Measurements from ENCODE around the gene SLC9B1. TPM values are rescaled to one million over a fixed set of nuclear protein-coding genes. Genes with fewer than 3 reads are reported as not detected.

SLC9B1 gene
- total RNA-seq (2014; rRNA removed; shearing (Covaris generic)) = 0.22 and 0.91 TPM in 2 replicates

- H3K4me1 ChIP-seq = peaks cover 7% of the 10 kb centered on the region
- no peaks in the 10 kb centered on the region for H3K27me3 ChIP-seq
- H3K9me3 ChIP-seq (replicated peaks) = no peaks in the 10 kb centered on the region
- H3K36me3 ChIP-seq = no peaks in the 10 kb centered on the region
- peak within 1 kb of the TSS; percentile 63 for H3K27ac ChIP-seq
- DNase-seq = peak; percentile 80 to 83
- H3K4me3 ChIP-seq = peak within 1 kb of the TSS; percentile 61
Observed at GRCh38 chr4:103019308-103020124, at the start of gene SLC9B1. TSS of gene SLC9B1 (minus strand) at chr4:103019705. CDS start at chr4:102991711, 27,994 bp downstream.

- no peak for DNase-seq
- Histone ChIP-seq H3K4me1 (no peaks in the 10 kb centered on the region), H3K4me3 (no peak overlapping the region), H3K27me3 (no peaks in the 10 kb centered on the region), H3K36me3 (0 out of 2 replicates have a peak, but pooled peaks cover 2% of the 10 kb centered on the region), H3K9me3 (replicated peaks) (no peaks in the 10 kb centered on the region; the same call in 1 of the 2 replicates), H3K27ac (no peak overlapping the region)
Observed at GRCh38 chr4:103067841-103068547, 48.5 kb upstream of the SLC9B1 start.

GRCh38 chr4:103060453-103061148 lies 41.1 kb upstream of the SLC9B1 start:
- Histone ChIP-seq H3K27ac (no peak overlapping the region), H3K27me3 (no peaks in the 10 kb centered on the region), H3K9me3 (replicated peaks) (peaks cover 2% of the 10 kb centered on the region; the same call in 1 of the 2 replicates), H3K4me1 (no peaks in the 10 kb centered on the region), H3K4me3 (no peak overlapping the region), H3K36me3 (peaks cover 8% of the 10 kb centered on the region; the same call in 1 of the 2 replicates)
- no peak for DNase-seq

- no peak overlapping the region for H3K27ac ChIP-seq
- H3K4me3 ChIP-seq = no peak overlapping the region
- H3K9me3 ChIP-seq (replicated peaks) = 0 out of 2 replicates have a peak, but pooled peaks cover 2% of the 10 kb centered on the region
- no peaks in the 10 kb centered on the region for H3K27me3 ChIP-seq
- no peaks in the 10 kb centered on the region for H3K4me1 ChIP-seq
- no peaks in the 10 kb centered on the region for H3K36me3 ChIP-seq
- no peak for DNase-seq
Observed at GRCh38 chr4:103054030-103054429, 34.5 kb upstream of the SLC9B1 start.

- Histone ChIP-seq H3K36me3 (0 out of 2 replicates have a peak, but pooled peaks cover 7% of the 10 kb centered on the region), H3K27ac (no peak overlapping the region), H3K27me3 (no peaks in the 10 kb centered on the region), H3K4me1 (no peaks in the 10 kb centered on the region), H3K9me3 (replicated peaks) (0 out of 2 replicates have a peak, but pooled peaks cover 2% of the 10 kb centered on the region), H3K4me3 (no peak overlapping the region)
- DNase-seq = no peak
Observed at GRCh38 chr4:103052779-103053178, 33.3 kb upstream of the SLC9B1 start.

- Histone ChIP-seq H3K27ac (no peak overlapping the region), H3K4me1 (no peaks in the 10 kb centered on the region), H3K27me3 (no peaks in the 10 kb centered on the region), H3K36me3 (0 out of 2 replicates have a peak, but pooled peaks cover 10% of the 10 kb centered on the region), H3K4me3 (no peak overlapping the region), H3K9me3 (replicated peaks) (0 out of 2 replicates have a peak, but pooled peaks cover 2% of the 10 kb centered on the region)
- no peak for DNase-seq
Observed at GRCh38 chr4:103052145-103052544, 32.6 kb upstream of the SLC9B1 start.

GRCh38 chr4:103050736-103051436 lies 31.4 kb upstream of the SLC9B1 start:
- DNase-seq = no peak

GRCh38 chr4:103046416-103047290 lies 27.1 kb upstream of the SLC9B1 start:
- no peaks in the 10 kb centered on the region for H3K27me3 ChIP-seq
- no peaks in the 10 kb centered on the region for H3K4me1 ChIP-seq
- no peak overlapping the region for H3K4me3 ChIP-seq
- no peaks in the 10 kb centered on the region for H3K9me3 ChIP-seq (replicated peaks)
- H3K36me3 ChIP-seq = peaks cover 14% of the 10 kb centered on the region
- DNase-seq = peak; percentile 8 to 46
- no peak overlapping the region for H3K27ac ChIP-seq

More at GRCh38 chr4:103050736-103051436, 31.4 kb upstream of the SLC9B1 start:
- H3K27ac ChIP-seq = no peak overlapping the region
- no peaks in the 10 kb centered on the region for H3K4me1 ChIP-seq
- H3K4me3 ChIP-seq = no peak overlapping the region
- H3K9me3 ChIP-seq (replicated peaks) = no peaks in the 10 kb centered on the region
- H3K27me3 ChIP-seq = no peaks in the 10 kb centered on the region
- 0 out of 2 replicates have a peak, but pooled peaks cover 14% of the 10 kb centered on the region for H3K36me3 ChIP-seq

GRCh38 chr4:103044183-103044582 lies 24.7 kb upstream of the SLC9B1 start:
- no peaks in the 10 kb centered on the region for H3K27me3 ChIP-seq
- H3K9me3 ChIP-seq (replicated peaks) = no peaks in the 10 kb centered on the region
- DNase-seq = no peak
- H3K4me3 ChIP-seq = no peak overlapping the region
- H3K27ac ChIP-seq = no peak overlapping the region
- H3K36me3 ChIP-seq = peaks cover 14% of the 10 kb centered on the region
- no peaks in the 10 kb centered on the region for H3K4me1 ChIP-seq

- Histone ChIP-seq H3K4me1 (no peaks in the 10 kb centered on the region), H3K4me3 (no peak overlapping the region), H3K27ac (no peak overlapping the region), H3K27me3 (no peaks in the 10 kb centered on the region), H3K9me3 (replicated peaks) (no peaks in the 10 kb centered on the region), H3K36me3 (0 out of 2 replicates have a peak, but pooled peaks cover 3% of the 10 kb centered on the region)
- no peak for DNase-seq
Observed at GRCh38 chr4:103036169-103036568, 16.7 kb upstream of the SLC9B1 start.

GRCh38 chr4:103032574-103032973 lies 13.1 kb upstream of the SLC9B1 start:
- peak; percentile 37 to 64 for DNase-seq
- no peak overlapping the region for H3K27ac ChIP-seq
- H3K36me3 ChIP-seq = 0 out of 2 replicates have a peak, but pooled peaks cover 4% of the 10 kb centered on the region
- H3K4me1 ChIP-seq = no peaks in the 10 kb centered on the region
- no peak overlapping the region for H3K4me3 ChIP-seq
- no peaks in the 10 kb centered on the region for H3K9me3 ChIP-seq (replicated peaks)
- no peaks in the 10 kb centered on the region for H3K27me3 ChIP-seq

GRCh38 chr4:103030791-103031190 lies 11.3 kb upstream of the SLC9B1 start:
- Histone ChIP-seq H3K27ac (no peak overlapping the region), H3K4me1 (no peaks in the 10 kb centered on the region), H3K36me3 (0 out of 2 replicates have a peak, but pooled peaks cover 4% of the 10 kb centered on the region), H3K27me3 (no peaks in the 10 kb centered on the region), H3K9me3 (replicated peaks) (no peaks in the 10 kb centered on the region), H3K4me3 (no peak overlapping the region)
- DNase-seq = no peak

GRCh38 chr4:103029300-103029699 lies 9.8 kb upstream of the SLC9B1 start:
- Histone ChIP-seq H3K27me3 (no peaks in the 10 kb centered on the region), H3K4me3 (no peak overlapping the region), H3K4me1 (no peaks in the 10 kb centered on the region), H3K27ac (no peak overlapping the region), H3K36me3 (0 out of 2 replicates have a peak, but pooled peaks cover 4% of the 10 kb centered on the region), H3K9me3 (replicated peaks) (no peaks in the 10 kb centered on the region)
- no peak for DNase-seq

All from SJCRH30 (cell line).